B cell (primary cell): ENCODE results near the gene NAMPT.

Experiments
- CTCF ChIP-seq: fragments of 200-600 bp; IDR thresholded peaks from one replicate; pipeline ENCODE4 v1.8.0; 2022; ENCODE audit warnings: antibody characterized with exemption, mild to moderate bottlenecking
- EZH2 ChIP-seq: IDR thresholded peaks from 2 replicates; pipeline ENCODE4 v1.6.1; 2012; ENCODE audit warnings: borderline replicate concordance, low read depth, mild to moderate bottlenecking, moderate library complexity, low read length; ENCODE audit not compliant: insufficient read depth, poor library complexity, severe bottlenecking

GRCh38 chr7:106225856-106226255 is 58.9 kb downstream of the NAMPT start:
- no peak for TF ChIP-seq CTCF
- TF ChIP-seq EZH2 = no peak
